Upper lobe of left lung (tissue), 4 donors: Measurements from ENCODE around the gene MAGT1.

Source experiments
- CTCF ChIP-seq, 6 experiments: fragments of 450-650 bp in 4 of 6; fragments of 200-600 bp in 2 of 6; sonication (generic) in 2 of 6; IDR thresholded peaks; one replicate each; pipeline ENCODE4 v1.5.1; 2016 to 2019; ENCODE audit warnings: antibody characterized with exemption in 6 of 6
- EP300 ChIP-seq, 4 donors: sonication (generic); formaldehyde crosslinking; IDR thresholded peaks; one replicate each; pipeline ENCODE4 v1.5.1; 2017; ENCODE audit warnings: antibody characterized with exemption in 4 of 4, control low read depth in 2 of 4
- POLR2A ChIP-seq, 4 donors: fragments of 450-650 bp; IDR thresholded peaks; one replicate each; pipeline ENCODE4 v1.5.1; 2016 to 2017; ENCODE audit warnings: antibody characterized with exemption in 4 of 4, mild to moderate bottlenecking in 2 of 4
- POLR2AphosphoS5 ChIP-seq, 2 donors: sonication (generic); formaldehyde crosslinking; IDR thresholded peaks; one replicate each; pipeline ENCODE4 v1.5.1; 2017; ENCODE audit warnings: antibody characterized with exemption in 2 of 2

- TF ChIP-seq CTCF (IDR thresholded peaks at IDR 0.05) (no peak), POLR2A (IDR thresholded peaks at IDR 0.05) (no peak), EP300 (IDR thresholded peaks at IDR 0.05) (no peak), POLR2AphosphoS5 (IDR thresholded peaks at IDR 0.05) (no peak)
Measured at GRCh38 chrX:77795124-77795523, 100.1 kb downstream of the MAGT1 start.
